ENCODE data around the gene GRIK4.

GRCh38 chr11:120539667-120540369 is 28.3 kb downstream of the GRIK4 start:
- TF ChIP-seq, protein P1, sequence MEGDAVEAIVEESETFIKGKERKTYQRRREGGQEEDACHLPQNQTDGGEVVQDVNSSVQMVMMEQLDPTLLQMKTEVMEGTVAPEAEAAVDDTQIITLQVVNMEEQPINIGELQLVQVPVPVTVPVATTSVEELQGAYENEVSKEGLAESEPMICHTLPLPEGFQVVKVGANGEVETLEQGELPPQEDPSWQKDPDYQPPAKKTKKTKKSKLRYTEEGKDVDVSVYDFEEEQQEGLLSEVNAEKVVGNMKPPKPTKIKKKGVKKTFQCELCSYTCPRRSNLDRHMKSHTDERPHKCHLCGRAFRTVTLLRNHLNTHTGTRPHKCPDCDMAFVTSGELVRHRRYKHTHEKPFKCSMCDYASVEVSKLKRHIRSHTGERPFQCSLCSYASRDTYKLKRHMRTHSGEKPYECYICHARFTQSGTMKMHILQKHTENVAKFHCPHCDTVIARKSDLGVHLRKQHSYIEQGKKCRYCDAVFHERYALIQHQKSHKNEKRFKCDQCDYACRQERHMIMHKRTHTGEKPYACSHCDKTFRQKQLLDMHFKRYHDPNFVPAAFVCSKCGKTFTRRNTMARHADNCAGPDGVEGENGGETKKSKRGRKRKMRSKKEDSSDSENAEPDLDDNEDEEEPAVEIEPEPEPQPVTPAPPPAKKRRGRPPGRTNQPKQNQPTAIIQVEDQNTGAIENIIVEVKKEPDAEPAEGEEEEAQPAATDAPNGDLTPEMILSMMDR (conservative IDR thresholded peaks at IDR 0.05; ENCODE audit: low read depth, low read length) = no peak
- TF ChIP-seq EZH2phosphoT487 (IDR thresholded peaks at IDR 0.05; ENCODE audit: borderline replicate concordance, low read length) = no peak

Data from PC-3 (cell line).